K562 (cell line): ENCODE measurements around the gene UFL1. TPM values are rescaled to one million over a fixed set of nuclear protein-coding genes. Genes with fewer than 3 reads are reported as not detected.

Source experiments
- ATAC-seq: fragments of 200-7000 bp; cut with Tn5 transposase; 3 replicates; pipeline ENCODE4 v1.9.1; 2020; ENCODE audit warnings: moderate library complexity
- BruUV-seq: library from RNA; stranded (reverse); fragments of 400-500 nt; replicated peaks from 2 replicates; lab custom pipeline; 2021; lab: Mats Ljungman, UMichigan
- CTCF ChIA-PET: fragments of 300-600 bp; formaldehyde crosslinking; extraction: SDS; loops from one replicate; lab custom pipeline; 2021; ENCODE audit warnings: low intra/inter-chr PET ratio; lab: Yijun Ruan, JAX
- POLR2A ChIA-PET: fragments of 300-600, 350-650 bp; sonication (Branson Sonifier 250); formaldehyde crosslinking; extraction: SDS; loops from one replicate; lab custom pipeline; 2021; ENCODE audit warnings: antibody characterized with exemption, inconsistent platforms; lab: Yijun Ruan, JAX
- DNase-seq, 4 experiments: peaks; one replicate each; pipeline versions ENCODE4 v3.0.0 to v3.0.0-alpha.2; 2011 to 2018; ENCODE audit warnings: low spot score in 3 of 4, mixed read lengths in 3 of 4; ENCODE audit errors: extremely low read depth in 1 of 4
- FAIRE-seq: peaks from 2 replicates; lab custom pipeline; 2011; peaks lifted over from hg19 to GRCh38; lab: Jason Lieb, UNC
- H2AFZ ChIP-seq: 2 replicates; pipeline ENCODE4 v1.6.0; 2011; ENCODE audit warnings: low read depth, low read length, control low read depth, inconsistent platforms
- H3K27ac ChIP-seq: fragments of 200-600 bp; 3 replicates; pipeline ENCODE4 v1.8.0; 2011; ENCODE audit warnings: low read depth, mild to moderate bottlenecking, control low read depth, inconsistent platforms, low read length, moderate library complexity, mixed read lengths; ENCODE audit errors: extremely low read depth
- H3K27me3 ChIP-seq, 2 experiments: fragments of 300-600 bp in 1 of 2; 2 replicates in 1 of 2; 3 replicates in 1 of 2; pipeline versions ENCODE4 v1.6.0 to v1.8.0; 2011; ENCODE audit warnings: inconsistent platforms in 2 of 2, low read length in 2 of 2, mild to moderate bottlenecking in 1 of 2, mixed read lengths in 1 of 2, moderate library complexity in 1 of 2; ENCODE audit not compliant: control insufficient read depth in 2 of 2, insufficient read depth in 2 of 2
- H3K36me3 ChIP-seq: fragments of 300-600 bp; 3 replicates; pipeline ENCODE4 v1.8.0; 2011; ENCODE audit warnings: mild to moderate bottlenecking, low read length, inconsistent platforms; ENCODE audit not compliant: control insufficient read depth, insufficient read depth
- H3K4me1 ChIP-seq, 2 experiments: fragments of 200-600 bp in 1 of 2; replicated peaks in 1 of 2; 2 replicates in 1 of 2; 3 replicates in 1 of 2; pipeline versions ENCODE4 v1.5.1 to v1.8.0; 2011; ENCODE audit warnings: inconsistent platforms in 2 of 2, low read length in 2 of 2, mild to moderate bottlenecking in 1 of 2, mixed read lengths in 1 of 2, moderate library complexity in 1 of 2; ENCODE audit not compliant: control insufficient read depth in 2 of 2, insufficient read depth in 2 of 2
- H3K4me2 ChIP-seq: 2 replicates; pipeline ENCODE4 v1.6.1; 2011; ENCODE audit warnings: low read length, control low read depth, inconsistent platforms, mixed read lengths; ENCODE audit not compliant: insufficient read depth
- H3K4me3 ChIP-seq: fragments of 200-600 bp; sonication (generic), shearing (Covaris generic); 2 replicates; pipeline ENCODE4 v1.5.1; 2016; ENCODE audit warnings: control low read depth, inconsistent platforms
- H3K79me2 ChIP-seq: fragments of 200-600 bp; 3 replicates; pipeline ENCODE4 v1.8.0; 2011; ENCODE audit warnings: low read length, inconsistent platforms; ENCODE audit not compliant: control insufficient read depth, insufficient read depth
- H3K9ac ChIP-seq, 2 experiments: 2 replicates each; pipeline versions ENCODE4 v1.6.0 to v1.6.1; 2011; ENCODE audit warnings: low read depth in 2 of 2, low read length in 2 of 2, control low read depth in 1 of 2, inconsistent platforms in 1 of 2, mild to moderate bottlenecking in 1 of 2, mixed read lengths in 1 of 2; ENCODE audit not compliant: insufficient read depth in 1 of 2
- H3K9me1 ChIP-seq: one replicate; pipeline ENCODE4 v1.6.0; 2011; ENCODE audit warnings: inconsistent platforms, mild to moderate bottlenecking, low read length, moderate library complexity; ENCODE audit not compliant: control insufficient read depth, insufficient read depth
- H3K9me3 ChIP-seq: replicated peaks from 2 replicates; pipeline ENCODE4 v1.5.1; 2011; ENCODE audit warnings: low read depth, low read length, inconsistent platforms; ENCODE audit not compliant: control insufficient read depth, insufficient read depth
- H4K20me1 ChIP-seq: replicated peaks from 2 replicates; pipeline ENCODE4 v1.6.1; 2011; ENCODE audit warnings: low read length, inconsistent platforms, mixed read lengths; ENCODE audit not compliant: control insufficient read depth, insufficient read depth
- DIDO1 ChIP-seq: fragments of 450-650 bp; IDR thresholded peaks from 2 replicates; pipeline ENCODE4 v1.6.1; 2016; ENCODE audit warnings: low read depth, missing biosample characterization, missing genetic modification characterization
- E2F8 ChIP-seq: fragments of 450-650 bp; IDR thresholded peaks from 2 replicates; pipeline ENCODE4 v1.7.1; 2018; ENCODE audit warnings: mild to moderate bottlenecking, low read depth; ENCODE audit not compliant: partially characterized antibody
- FOXP1 ChIP-seq: sonication (generic); formaldehyde crosslinking; IDR thresholded peaks from 2 replicates; pipeline ENCODE4 v1.8.0; 2022; ENCODE audit warnings: mild to moderate bottlenecking, missing genetic modification reagents
- KLF13 ChIP-seq: fragments of 450-650 bp; IDR thresholded peaks from 2 replicates; pipeline ENCODE4 v1.6.1; 2016; ENCODE audit warnings: missing genetic modification characterization, low read depth, mild to moderate bottlenecking, missing compliant biosample characterization, moderate library complexity, borderline replicate concordance
- PYGO2 ChIP-seq: fragments of 450-650 bp; IDR thresholded peaks from 2 replicates; pipeline ENCODE4 v1.6.1; 2016; ENCODE audit warnings: mild to moderate bottlenecking, missing genetic modification characterization, moderate library complexity, missing compliant biosample characterization
- RFX7 ChIP-seq: fragments of 250-450 bp; sonication (Bioruptor Pico); IDR thresholded peaks from 2 replicates; pipeline ENCODE4 v1.5.1; 2021; ENCODE audit warnings: mild to moderate bottlenecking
- SNRNP70 ChIP-seq: fragments of 200-400 bp; formaldehyde crosslinking; optimal IDR thresholded peaks from 2 replicates; pipeline ENCODE3; 2017; ENCODE audit warnings: low read depth, low read length
- ZNF165 ChIP-seq: fragments of 250-450 bp; sonication (Bioruptor Pico); IDR thresholded peaks from 2 replicates; pipeline ENCODE4 v1.4.0; 2020; ENCODE audit warnings: borderline replicate concordance
- ZNF263 ChIP-seq: sonication (generic); formaldehyde crosslinking; IDR thresholded peaks from 2 replicates; pipeline ENCODE4 v1.8.0; 2022; ENCODE audit warnings: mild to moderate bottlenecking, missing genetic modification reagents, borderline replicate concordance
- ZNF717 ChIP-seq: fragments of 250-450 bp; sonication (Bioruptor Pico); IDR thresholded peaks from 2 replicates; pipeline ENCODE4 v1.5.0; 2021
- in situ Hi-C: fragments of 300-500 bp; cut with MboI; formaldehyde crosslinking; loops from 4 replicates; pipeline ENCODE4 v1.15.0; 2018; ENCODE audit warnings: inconsistent platforms, mixed read lengths
- intact Hi-C: fragments of 100-400 bp; cut with micrococcal nuclease; formaldehyde crosslinking; loops from 2 replicates; pipeline ENCODE4 v1.14.2; 2022
- polyA plus RNA-seq, 8 experiments: library from polyadenylated mRNA; depleted of rRNA in 4 of 8; stranded (reverse) in 5 of 8; unstranded in 3 of 8; fragments of >200 nt; fragmentation: Nextera tagmentation in 2 of 8; fragmentation: Illumina TruSeq in 1 of 8; extraction: Ambion mirVana in 2 of 8; extraction: Trizol in 1 of 8; gene quantifications; 2 replicates each; pipeline versions ENCODE4 v1.2.1 to v1.2.3, GENCODE V29; 2011 to 2014; ENCODE audit warnings: inconsistent platforms in 1 of 8, missing spikeins in 1 of 8
- total RNA-seq, 7 experiments: library from RNA; depleted of rRNA in 6 of 7; stranded (reverse); fragments of >200 nt in 6 of 7; fragmentation: Illumina TruSeq in 2 of 7; extraction: Trizol in 2 of 7; gene quantifications; 2 replicates each; pipeline versions ENCODE4 v1.2.1 to v1.2.3, GENCODE V29; 2011 to 2021; ENCODE audit warnings: low replicate concordance in 1 of 7

UFL1 gene
- total and polyA plus RNA-seq, 9 of the 15 experiments (the other 6 are each of a cell fraction or from before 2014, with no cell fraction given), result 10.9 to 23.1 (median 18.3) TPM

- ATAC-seq, result no peak
Observed at GRCh38 chr6:96571551-96571950, 49.9 kb downstream of the UFL1 start.

More at GRCh38 chr6:96571551-96571950, 49.9 kb downstream of the UFL1 start:
- Histone ChIP-seq H3K4me1 (no peaks in the 10 kb centered on the region), H3K27me3 (no peaks in the 10 kb centered on the region), H3K9me1 (no peaks in the 10 kb centered on the region), H3K4me2 (no peak overlapping the region), H3K27ac (no peak overlapping the region), H3K36me3 (no peaks in the 10 kb centered on the region), H4K20me1 (no peaks in the 10 kb centered on the region), H3K9me3 (no peaks in the 10 kb centered on the region)
- no peak for FAIRE-seq
- intact Hi-C loops, result no loop called here
- DNase-seq, result no peak
- TF ChIP-seq ZNF263 (CRISPR knock-in tag) (no peak), SNRNP70 (no peak), FOXP1 (CRISPR knock-in tag) (no peak), DIDO1 (tag) (no peak), E2F8 (no peak), ZNF717 (CRISPR knock-in tag) (no peak), ZNF165 (CRISPR knock-in tag) (no peak), KLF13 (tag) (no peak), RFX7 (no peak), PYGO2 (tag) (no peak)
- TF ChIP-seq, all 486 proteins: peak for 0
- POLR2A ChIA-PET, result no interaction called here
- in situ Hi-C loops, result no loop called here
- CTCF ChIA-PET, result no interaction called here
- Histone ChIP-seq H2AFZ (no peak overlapping the region), H3K9ac (no peak overlapping the region), H3K4me3 (no peak overlapping the region), H3K79me2 (no peaks in the 10 kb centered on the region)
- BruUV-seq, result no TSS peak
